ENCODE measurements around the gene ARHGAP26.

DNA sequence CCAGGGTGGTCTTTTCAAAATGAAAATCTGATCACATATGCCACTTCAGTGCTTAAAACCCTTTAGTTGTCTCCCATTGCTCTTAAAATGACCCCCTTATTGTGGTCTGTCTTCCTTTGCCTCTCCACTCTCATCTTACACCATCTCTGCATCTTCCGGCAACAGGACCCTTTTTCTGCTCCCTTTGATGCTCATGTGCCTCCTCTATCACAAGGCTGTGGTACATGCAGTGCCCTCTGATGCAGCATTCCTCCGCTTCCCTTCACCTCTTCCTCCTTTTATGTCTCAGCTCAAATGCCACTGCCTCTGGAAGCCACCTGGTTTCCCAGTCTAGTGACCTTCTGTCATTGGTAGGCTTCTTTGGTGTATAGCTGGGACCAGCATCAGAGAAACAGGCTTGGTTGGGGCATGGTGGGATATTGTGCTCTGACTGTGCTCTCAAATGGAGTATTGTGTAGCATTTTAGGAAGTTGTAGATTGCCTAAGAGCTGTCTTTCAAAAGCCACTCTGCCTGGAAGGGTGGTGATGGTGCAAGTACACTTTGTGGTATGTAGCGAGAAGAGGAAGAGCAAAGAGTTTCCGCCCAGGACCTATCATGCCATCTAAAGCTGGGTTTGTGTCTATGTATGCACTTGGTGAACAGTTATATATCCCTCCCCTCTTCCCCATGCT is 28.1 kb downstream of the ARHGAP26 start:
- TF ChIP-seq POLR2A (IDR thresholded peaks at IDR 0.05) (no peak), POLR2AphosphoS5 (IDR thresholded peaks at IDR 0.05) (peak in 1 of 4 donors; percentile 50), EP300 (IDR thresholded peaks at IDR 0.05) (peak in 1 of 4 donors; percentile 18)
- TF ChIP-seq, protein P1, sequence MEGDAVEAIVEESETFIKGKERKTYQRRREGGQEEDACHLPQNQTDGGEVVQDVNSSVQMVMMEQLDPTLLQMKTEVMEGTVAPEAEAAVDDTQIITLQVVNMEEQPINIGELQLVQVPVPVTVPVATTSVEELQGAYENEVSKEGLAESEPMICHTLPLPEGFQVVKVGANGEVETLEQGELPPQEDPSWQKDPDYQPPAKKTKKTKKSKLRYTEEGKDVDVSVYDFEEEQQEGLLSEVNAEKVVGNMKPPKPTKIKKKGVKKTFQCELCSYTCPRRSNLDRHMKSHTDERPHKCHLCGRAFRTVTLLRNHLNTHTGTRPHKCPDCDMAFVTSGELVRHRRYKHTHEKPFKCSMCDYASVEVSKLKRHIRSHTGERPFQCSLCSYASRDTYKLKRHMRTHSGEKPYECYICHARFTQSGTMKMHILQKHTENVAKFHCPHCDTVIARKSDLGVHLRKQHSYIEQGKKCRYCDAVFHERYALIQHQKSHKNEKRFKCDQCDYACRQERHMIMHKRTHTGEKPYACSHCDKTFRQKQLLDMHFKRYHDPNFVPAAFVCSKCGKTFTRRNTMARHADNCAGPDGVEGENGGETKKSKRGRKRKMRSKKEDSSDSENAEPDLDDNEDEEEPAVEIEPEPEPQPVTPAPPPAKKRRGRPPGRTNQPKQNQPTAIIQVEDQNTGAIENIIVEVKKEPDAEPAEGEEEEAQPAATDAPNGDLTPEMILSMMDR (IDR thresholded peaks at IDR 0.05) = no peak

Data from sigmoid colon (tissue), 4 donors.